T follicular helper cell (primary cell): ENCODE results near the gene GPX2.

Experiments used
- DNase-seq: peaks from one replicate; pipeline ENCODE4 v3.0.0-alpha.2; 2020; ENCODE audit warnings: low read depth
- total RNA-seq, 2 experiments: gene quantifications; one replicate each; lab custom pipeline; 2026; lab: John Stamatoyannopoulos, UW

Gene GPX2
- 0 reads per million in 2 experiments for total RNA-seq

DNA sequence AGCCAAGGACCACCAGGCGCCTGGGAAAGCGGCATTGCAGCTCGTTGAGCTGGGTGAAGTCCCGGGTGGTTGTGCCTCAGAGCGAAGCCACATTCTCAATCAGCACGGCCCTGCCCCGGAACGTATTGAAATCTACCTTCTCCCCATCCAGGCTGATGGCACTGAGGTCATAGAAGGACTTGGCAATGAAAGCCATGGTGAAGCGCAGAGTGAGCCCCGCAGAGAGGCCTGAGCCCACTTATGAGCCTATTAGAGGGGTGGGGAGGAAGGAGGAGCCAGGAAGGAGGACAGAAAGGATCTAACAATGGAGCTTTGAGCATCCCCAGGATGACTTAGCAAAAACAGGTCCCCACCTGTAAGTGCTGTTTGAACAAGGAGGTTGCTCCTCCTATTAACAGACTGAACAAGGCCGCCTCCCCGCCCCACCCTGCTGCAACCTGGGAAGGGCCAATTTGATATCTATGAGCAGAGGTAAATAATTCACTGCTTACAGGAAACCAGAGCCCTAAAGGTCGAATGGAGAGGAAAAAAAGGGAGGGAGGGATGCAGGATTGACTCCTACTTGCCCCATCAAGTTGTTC, at the start of gene GPX2:
GPX2 (minus strand) TSS at position 215 of the 581 bp plus-strand sequence; CDS start at position 196, 19 bp downstream.
- no peak for DNase-seq

DNA sequence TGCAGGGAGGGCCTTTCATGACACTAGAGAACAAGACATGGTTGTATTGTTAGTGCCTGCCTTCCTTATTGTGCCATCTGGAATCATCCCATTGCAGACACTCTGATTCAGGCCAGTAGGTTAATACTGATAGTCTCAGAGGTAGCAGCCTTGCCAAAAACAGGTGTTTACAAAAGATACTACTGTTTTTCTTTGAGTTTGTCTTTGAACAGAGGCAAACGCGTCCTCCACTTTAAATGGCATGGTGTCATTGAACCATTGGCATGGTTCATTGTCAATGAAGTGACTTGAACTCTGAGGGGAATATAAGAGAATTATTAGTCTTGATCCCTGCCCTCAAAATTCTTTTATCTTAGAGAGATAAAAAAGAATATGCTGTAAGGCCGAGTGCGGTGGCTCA, 48.4 kb upstream of the GPX2 start:
- no peak for DNase-seq

DNA sequence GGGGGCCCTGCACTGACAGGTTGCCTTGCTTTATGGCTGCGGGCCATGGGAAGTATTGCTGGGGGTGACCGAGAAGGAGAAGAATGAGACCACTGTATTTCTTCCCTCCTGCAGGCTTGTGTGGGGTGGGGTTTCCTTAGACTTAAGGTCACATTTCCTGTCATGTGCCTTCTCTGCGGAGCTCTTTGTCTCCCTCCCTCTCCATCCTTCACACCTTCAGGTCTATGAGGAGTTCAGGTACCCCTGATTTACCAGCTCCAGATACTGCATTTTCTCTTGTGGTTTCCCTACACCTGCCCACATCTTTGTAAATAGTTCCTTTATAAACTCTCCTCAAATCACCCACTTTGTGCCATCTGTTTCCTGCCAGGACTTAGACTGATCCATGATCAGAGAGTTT, 47.8 kb upstream of the GPX2 start:
- no peak for DNase-seq

DNA sequence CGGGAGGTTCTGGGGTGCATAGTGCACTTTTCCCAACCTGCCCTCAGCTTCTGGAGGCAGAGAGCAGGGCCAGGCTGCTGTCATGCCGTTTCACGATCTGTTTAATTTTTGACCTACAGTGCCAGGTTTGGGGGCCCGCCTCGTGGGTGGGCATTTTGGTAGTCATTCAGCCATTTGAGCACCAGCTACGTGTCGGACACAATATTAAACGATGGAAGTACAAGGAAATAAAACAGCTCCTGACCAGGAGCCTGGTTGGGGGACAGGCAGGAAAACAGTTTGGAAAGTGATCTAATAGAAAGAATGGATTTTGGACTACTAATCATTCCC, 44.9 kb upstream of the GPX2 start:
- DNase-seq, result no peak

DNA sequence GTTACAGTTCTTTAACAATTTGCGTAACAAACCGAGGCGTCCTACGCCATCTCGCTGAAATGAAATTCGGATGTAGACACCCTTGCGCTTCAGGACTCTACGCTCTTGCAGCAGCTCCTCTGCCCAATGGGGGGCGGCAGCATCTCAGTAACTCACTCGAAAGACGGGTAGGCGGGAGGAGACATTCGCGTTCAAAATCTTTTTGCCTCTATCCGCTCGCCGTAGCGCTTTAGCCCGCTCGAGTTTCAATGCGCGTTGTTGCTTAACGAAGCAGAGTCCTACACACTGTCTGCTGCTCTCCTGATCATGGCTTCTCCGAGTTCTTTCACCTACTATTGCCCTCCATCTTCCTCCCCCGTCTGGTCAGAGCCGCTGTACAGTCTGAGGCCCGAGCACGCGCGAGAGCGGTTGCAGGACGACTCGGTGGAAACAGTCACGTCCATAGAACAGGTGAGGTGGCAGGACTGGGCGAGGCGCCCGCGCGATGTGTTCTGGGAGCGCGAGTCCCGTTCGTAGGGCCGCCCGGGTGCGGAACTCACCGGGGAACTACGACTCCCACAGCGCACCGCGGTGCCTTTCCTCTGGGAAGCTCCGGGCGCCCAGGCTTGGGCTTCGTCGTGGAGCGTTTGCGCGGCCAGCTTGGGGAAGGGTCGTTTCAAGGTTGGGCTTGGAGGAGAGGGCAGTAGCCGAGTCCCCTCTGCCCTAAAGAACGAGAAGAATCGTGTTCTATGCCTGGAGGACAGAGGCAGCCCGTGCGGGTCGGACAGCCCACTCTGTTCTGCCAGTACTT, 44.3 kb upstream of the GPX2 start, which contains the start of gene FNTB:
FNTB (plus strand) TSS at position 248 of the 790 bp plus-strand sequence; CDS start at position 307, 59 bp downstream.
- peak; percentile 90 for DNase-seq

DNA sequence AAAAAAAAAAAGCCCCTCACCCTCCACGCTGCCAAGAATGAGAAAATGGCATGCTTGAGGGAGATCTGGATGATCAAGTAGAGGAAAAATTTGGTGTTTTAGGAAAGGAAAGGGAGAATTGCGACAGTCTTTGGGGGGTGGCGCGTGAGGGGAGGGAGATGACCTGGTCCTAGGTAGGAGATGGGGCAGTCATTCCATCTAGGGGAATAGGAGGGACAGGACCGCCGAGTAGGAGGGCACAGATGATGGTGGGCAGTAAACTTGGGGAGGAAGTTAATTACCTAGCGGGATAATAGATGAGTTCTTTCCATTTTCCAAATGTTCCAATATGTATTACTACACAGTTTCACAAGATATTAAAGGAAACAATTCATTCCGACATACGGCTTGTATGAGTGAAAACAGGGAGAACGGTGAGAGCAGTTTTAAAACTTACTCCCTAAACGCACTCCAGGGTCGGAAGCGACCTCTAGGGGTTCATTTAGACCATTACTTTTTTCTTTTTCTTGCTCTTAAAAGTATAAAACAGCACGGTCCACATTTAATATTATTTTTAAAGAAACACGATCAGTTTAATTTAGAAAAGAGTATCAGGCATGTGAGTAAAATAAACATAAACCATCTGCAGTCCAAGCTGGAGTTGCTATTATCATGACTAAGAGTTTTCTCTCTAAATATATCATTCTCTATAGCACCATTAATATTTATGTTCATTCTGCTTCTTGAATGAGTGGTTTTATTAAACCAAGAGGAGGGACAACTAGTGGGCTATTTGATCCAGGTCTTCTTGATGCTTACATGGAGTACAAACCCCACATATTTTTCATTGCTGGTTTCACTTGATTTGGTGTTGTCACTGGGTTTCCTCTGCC, 41.1 kb upstream of the GPX2 start:
- DNase-seq, result no peak

DNA sequence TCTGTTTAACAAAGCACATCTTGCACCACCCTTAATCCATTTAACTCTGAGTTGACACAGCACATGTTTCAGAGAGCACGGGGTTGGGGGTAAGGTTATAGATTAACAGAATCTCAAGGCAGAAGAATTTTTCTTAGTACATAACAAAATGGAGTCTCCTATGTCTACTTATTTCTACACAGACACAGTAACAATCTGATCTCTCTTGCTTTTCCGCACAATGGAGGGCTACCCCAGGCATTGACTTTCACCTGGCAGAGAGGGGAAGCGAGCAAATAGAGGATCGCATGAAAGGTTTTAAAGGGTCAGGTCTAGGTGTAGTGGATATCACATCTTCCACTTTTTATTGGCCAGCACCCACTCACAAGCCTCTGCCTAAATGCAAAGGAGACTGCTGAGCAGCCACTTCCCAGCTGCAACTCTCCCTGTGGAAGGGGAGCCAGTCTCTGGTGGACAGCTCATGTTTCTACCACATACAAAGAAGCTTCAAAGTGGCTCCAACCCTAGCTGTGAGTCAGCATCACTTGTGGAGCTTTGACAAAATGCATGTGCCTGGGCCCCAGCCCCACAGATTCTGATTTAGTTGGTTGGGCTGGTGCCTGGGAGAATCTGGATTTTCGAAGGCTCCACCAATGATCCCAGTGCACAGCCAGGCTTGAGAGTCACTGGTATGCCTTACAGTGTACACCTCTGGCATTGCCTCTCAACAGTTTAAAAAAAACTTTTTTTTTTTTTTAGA, 37.0 kb upstream of the GPX2 start:
- DNase-seq, result no peak

DNA sequence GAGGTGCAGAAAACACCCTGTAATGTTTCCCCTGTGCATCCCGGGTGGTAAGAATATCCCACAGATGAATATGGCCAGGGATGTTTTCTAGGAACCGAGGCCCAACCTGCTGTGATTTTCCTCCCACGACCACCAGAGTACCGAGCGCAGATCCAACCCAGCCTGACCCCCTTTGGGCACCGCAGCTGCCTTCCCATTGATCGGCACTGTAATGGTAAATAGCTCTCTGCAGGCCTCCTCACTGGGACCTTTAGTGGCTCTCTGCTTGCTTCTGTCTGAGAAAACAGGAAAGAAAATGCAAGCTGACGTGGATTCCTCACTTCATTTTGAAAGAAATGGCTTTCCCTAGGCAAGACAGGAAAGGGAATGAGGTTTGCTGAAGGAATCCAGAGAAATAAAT, 32.0 kb upstream of the GPX2 start:
- no peak for DNase-seq

DNA sequence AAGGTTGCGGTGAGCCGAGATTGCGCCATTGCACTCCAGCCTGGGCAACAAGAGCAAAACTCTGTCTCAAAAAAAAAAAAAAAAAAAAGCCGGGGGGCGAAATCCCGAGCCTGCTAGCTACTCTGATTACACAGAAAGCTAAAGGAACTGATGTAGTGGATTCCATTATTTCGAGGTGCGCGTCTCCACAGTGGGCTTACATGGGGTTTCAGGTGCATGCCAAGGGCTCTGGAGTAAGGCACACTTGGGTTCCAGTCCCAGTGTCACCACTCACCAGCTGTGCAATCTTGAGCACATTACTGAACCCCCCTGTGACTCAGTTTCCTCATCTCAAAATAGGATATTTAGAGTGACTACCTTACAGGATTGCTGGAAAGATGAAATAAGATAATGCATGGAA, 31.3 kb upstream of the GPX2 start:
- DNase-seq, result no peak

DNA sequence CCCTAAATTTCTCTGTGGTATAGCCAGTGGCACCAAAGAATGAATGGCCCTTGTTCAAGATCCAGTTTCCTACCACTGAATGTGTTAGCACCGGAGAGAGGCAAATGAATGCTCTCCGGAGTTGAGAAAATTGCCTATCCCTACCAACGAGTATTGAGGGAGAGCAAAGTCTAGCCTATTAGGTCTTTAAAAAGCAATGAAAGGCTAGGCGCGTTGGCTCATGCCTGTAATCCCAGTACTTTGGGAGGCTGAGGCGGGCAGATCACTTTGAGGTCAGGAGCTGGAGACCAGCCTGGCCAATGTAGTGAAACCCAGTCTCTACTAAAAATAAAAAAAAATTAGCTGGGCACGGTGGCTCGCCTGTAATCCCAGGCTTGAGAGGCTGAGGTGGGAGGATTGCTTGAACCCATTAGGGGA, 30.5 kb upstream of the GPX2 start:
- no peak for DNase-seq

DNA sequence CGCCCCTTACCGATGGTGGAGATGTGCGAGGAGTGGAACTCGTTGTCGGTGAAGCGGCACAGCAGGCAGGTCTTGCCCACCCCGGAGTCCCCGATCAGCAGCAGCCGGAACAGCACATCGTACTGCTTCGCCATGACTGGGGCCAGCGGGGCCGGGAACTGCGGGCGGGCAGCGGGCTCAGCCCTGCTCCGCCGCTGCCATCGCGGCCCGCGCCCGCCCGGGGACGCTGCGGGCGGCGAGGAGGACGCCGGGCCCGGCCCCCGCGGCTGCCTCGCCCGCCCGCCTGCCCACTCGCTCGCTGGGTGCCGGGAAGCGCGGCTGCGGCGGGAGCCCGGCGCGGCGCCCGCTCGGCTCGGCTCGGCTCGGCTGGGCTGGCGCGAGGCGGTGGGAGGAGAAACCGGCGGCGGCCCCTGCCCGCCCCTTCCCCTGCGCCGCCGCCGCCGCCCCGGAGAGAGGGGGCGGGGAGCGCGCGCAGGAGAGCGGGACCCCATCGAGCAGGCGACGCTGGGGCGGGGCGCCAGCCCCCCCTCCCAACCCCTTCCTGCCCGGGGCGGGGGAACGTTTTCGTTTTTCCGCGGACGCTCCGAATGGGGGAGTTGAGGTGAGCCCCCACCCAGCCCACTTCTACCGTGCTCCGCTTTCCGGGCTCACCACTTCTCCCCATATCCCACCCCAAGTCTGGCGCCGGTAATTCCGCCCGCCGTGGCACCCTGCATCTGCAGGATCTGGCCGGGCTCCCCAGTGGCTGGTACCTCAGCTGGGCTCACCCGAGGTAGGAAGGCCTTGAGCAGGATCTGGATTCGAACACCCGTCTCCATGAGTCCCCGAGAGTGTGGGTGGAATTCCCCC, 29.6 kb upstream of the GPX2 start, which contains the start of gene RAB15:
RAB15 (minus strand) TSS at position 394 of the 849 bp plus-strand sequence; CDS start at position 134, 260 bp downstream.
- DNase-seq, result peak; percentile 22

DNA sequence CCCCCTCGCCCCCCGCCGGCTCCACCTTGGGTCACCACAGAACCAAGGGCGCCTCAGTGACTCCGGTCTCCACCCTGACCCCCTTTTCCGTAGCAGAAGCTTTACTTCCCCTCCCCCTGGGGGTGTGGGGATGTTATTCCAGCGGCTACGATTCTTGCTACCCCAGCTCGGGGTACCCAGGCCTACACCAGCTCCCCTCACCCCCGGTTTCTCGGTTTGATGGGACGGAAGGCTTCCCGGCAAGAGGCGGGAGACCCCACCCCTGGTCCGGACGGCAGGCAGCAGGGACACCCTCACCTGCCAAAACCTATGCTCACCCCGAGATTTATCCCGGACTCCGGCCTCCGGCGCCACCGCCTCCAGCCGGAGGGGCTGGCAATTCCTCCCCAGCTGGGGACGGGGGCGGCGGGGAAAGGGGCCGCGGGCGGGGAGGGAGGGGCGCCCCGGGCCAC, 29.0 kb upstream of the GPX2 start:
- no peak for DNase-seq

DNA sequence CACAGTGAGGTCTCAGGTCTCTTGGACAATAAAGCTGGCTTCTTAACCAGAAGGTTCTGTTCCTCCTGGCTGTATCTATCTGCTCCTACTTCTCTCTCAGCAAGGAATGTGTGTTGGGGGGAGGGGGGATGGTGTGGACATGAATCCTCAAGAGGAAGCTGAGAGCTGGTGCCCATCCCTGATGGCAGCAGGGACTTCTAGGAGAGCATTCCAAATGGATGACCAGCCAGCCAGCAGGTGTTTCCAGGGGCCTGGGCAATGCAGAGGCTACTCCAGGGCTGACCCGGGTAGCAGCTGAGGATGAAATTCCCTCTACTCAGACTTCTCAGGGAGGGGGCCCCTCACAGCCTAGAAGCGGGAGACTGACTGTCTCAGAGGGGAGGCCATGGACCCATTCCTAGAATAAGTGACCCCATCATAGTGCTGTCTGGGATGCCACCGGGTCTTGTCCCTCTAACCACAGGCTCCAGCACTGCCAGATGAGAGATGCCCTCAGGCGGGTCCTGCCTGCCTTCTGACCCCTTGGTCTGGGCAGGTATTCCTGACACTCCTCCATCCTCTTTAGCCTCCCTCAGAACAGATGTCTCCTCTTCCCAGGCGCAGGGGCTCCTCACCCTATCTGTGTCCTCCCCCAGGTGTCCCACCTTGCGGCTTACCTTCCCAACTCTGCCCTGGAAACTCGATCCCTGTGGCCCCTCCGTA, 28.4 kb upstream of the GPX2 start:
- no peak for DNase-seq

DNA sequence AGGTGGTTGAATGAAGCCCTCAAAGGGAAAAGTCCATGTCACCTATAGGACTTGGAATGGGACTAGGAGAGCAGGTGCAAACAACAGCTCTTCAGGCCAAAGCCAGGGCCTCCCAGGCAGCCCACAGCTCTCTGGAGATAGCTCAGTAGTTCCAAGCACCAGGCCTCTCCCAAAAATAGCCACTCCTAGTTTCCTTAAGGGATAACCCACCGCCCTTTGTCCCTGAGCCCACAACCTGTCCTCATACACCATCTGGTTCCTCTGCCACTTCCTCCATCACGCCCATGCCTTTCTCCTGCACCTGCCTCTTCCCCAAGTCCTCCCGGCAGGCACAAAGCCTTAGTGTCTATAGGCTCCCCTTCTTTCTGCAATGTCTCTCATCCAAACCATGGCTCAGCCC, 27.5 kb upstream of the GPX2 start:
- DNase-seq, result no peak

DNA sequence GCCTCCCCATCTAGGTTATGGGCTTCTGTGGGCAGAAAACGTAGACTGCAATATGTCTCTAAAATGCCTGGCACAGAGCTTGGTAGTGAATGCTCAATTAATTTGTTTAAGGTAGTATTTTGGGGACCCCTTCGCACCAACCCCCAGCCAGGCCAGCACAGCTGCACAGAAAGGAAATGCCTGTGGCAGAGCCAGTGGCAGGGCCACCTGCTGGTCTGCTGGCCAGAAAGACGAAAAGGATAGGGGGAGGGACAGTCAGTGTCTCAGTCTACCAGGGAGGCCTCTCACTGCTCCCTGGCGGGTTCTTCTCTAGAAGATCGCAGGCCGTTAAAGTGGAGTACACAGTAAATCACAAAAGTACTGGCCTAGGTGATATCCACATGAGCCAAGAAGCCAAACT, 26.1 kb upstream of the GPX2 start:
- DNase-seq, result no peak

DNA sequence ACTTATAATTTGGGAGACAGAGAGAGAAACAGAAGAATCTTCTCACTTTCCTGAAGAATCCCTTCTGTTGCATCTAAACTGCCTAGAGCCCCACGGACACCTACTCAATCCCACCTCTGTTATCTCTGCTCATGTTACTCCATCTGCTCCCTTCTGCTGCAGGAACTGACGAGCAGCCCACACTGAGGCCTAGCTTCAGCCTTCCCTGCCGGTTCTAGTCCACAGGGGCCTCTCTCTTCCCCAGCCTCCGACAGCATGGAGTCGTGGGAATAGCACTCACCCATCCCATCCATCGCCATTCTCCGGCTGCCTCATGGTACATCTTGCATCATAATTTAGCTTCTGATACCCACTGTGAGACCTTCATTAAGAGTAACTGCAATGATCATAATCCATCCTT, 25.6 kb upstream of the GPX2 start:
- DNase-seq, result no peak

DNA sequence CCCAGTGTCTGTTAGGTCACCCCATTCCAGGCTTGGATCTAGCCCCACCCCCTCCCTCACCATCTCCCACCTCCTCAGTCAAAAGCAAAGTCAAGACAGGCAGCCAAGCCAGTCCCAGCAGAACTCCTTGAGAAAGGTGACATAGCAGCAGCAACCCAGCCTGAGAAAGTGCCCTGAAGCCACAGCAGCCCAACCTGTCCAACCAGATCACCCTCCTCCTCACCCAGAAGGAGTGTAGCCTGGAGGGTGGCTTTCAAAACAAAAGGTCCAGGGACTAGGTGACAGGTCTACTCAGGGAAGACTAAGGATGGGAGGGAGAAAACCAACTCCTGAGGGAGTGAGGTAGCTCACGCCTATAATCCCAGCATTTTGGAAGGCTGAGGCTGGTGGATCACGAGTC, 24.4 kb upstream of the GPX2 start:
- no peak for DNase-seq

DNA sequence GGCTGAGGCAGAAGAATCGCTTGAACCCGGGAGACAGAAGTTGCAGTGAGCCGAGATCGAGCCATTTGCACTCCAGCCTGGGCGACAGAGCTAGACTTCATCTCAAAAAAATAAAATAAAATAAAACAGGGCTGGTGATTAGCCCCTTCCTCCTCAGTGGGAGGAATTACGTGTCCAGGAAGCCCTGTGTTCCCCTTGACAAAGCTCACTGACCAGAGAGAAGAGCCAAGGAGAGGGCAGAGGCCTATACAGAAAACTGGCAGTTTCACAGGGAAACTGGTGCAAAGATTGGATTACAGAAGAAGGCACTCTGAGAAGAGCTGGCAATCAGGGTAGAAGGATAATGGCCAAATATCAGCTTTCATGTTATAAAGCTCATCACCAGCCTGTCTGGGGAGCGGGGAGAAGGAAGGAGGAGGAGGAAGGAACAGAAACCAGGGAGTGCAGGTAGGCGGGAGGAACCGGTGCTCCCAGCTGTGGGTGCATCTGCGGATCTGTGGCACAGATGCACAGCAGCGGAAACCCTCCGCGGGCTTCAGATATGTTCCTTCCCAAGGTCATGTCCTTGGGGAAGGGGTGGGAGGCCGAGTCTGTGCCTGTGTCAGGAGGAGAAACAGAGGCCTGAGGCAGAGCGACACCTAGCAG, 22.9 kb upstream of the GPX2 start:
- no peak for DNase-seq

DNA sequence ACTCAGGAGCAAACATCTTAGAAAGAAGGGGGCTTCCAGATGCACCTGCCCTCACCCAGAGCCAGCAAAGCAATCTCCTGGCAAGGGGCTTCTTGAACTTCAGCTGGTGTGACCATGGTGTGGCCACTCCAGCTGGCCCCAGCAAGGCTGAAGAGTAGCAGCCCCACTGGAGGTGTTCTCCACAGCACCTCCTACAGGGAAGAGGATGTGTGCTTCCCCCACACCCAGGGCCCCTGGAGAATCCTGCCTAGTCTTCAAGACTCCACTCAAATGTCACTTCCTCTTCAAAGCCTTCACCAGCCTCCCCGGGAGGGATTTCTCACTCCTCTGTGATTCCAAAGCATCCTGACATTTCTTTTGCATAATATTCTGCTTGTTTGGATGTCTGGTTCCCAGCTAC, 21.1 kb upstream of the GPX2 start:
- no peak for DNase-seq
